SK-N-SH (cell line): ENCODE measurements around the gene TECPR2. TPM values are rescaled to one million over a fixed set of nuclear protein-coding genes. Genes with fewer than 3 reads are reported as not detected.
A peak's percentile ranks its signal among the peaks of the same experiment; 100 is the strongest.

ENCODE experiments used
- CTCF ChIA-PET: fragments of 300-600, 350-600 bp; formaldehyde crosslinking; extraction: SDS; loops from one replicate; lab custom pipeline; 2021; lab: Yijun Ruan, JAX
- POLR2A ChIA-PET: fragments of 350-600 bp; sonication (Branson Sonifier 250); formaldehyde crosslinking; extraction: SDS; loops from one replicate; lab custom pipeline; 2020; ENCODE audit warnings: antibody characterized with exemption, inconsistent platforms; lab: Yijun Ruan, JAX
- DNase-seq: peaks from one replicate; pipeline ENCODE4 v3.0.0; 2012
- H2AFZ ChIP-seq: fragments of 200-600 bp; sonication (generic); 2 replicates; pipeline ENCODE4 v1.8.1; 2016; ENCODE audit warnings: antibody characterized with exemption, mild to moderate bottlenecking, low read depth
- H3F3A ChIP-seq: fragments of 200-600 bp; sonication (generic); replicated peaks from 2 replicates; pipeline ENCODE3; 2016; ENCODE audit warnings: antibody characterized with exemption, mild to moderate bottlenecking; ENCODE audit not compliant: insufficient read depth
- H3K27ac ChIP-seq, 2 experiments: fragments of 200-500 bp in 1 of 2; fragments of 200-600 bp in 1 of 2; sonication (Bioruptor generic) in 1 of 2; sonication (generic), shearing (Covaris generic) in 1 of 2; 2 replicates each; pipeline versions ENCODE4 v1.5.1 to v1.6.1; 2014 to 2016; ENCODE audit warnings: low read depth in 2 of 2, inconsistent platforms in 1 of 2, low read length in 1 of 2, mild to moderate bottlenecking in 1 of 2, mixed read lengths in 1 of 2
- H3K27me3 ChIP-seq: fragments of 200-600 bp; sonication (generic), shearing (Covaris generic); 2 replicates; pipeline ENCODE4 v1.6.1; 2016; ENCODE audit warnings: mixed run types; ENCODE audit not compliant: insufficient read depth
- H3K36me3 ChIP-seq, 2 experiments: fragments of 200-500 bp in 1 of 2; fragments of 200-600 bp in 1 of 2; sonication (Bioruptor generic) in 1 of 2; sonication (generic) in 1 of 2; replicated peaks in 1 of 2; 2 replicates each; pipeline versions ENCODE3 to v1.5.1; 2014 to 2016; ENCODE audit warnings: low read length in 1 of 2, mild to moderate bottlenecking in 1 of 2; ENCODE audit not compliant: insufficient read depth in 2 of 2, control insufficient read depth in 1 of 2
- H3K4me1 ChIP-seq, 2 experiments: fragments of 200-500 bp in 1 of 2; fragments of 200-600 bp in 1 of 2; sonication (Bioruptor generic) in 1 of 2; sonication (generic), shearing (Covaris generic) in 1 of 2; 2 replicates each; pipeline versions ENCODE4 v1.5.1 to v1.6.1; 2014 to 2016; ENCODE audit warnings: low read depth in 1 of 2, low read length in 1 of 2, mixed run types in 1 of 2; ENCODE audit not compliant: insufficient read depth in 2 of 2, control insufficient read depth in 1 of 2
- H3K4me2 ChIP-seq: fragments of 200-600 bp; sonication (generic), shearing (Covaris generic); 2 replicates; pipeline ENCODE4 v1.6.1; 2017; ENCODE audit warnings: mixed run types
- H3K4me3 ChIP-seq, 2 experiments: fragments of 200-500 bp in 1 of 2; fragments of 200-600 bp in 1 of 2; sonication (Bioruptor generic) in 1 of 2; sonication (generic), shearing (Covaris generic) in 1 of 2; 2 replicates each; pipeline versions ENCODE4 v1.5.1 to v1.8.1; 2014 to 2016; ENCODE audit warnings: low read depth in 2 of 2, inconsistent platforms in 1 of 2, low read length in 1 of 2, mild to moderate bottlenecking in 1 of 2, mixed read lengths in 1 of 2, moderate library complexity in 1 of 2
- H3K79me2 ChIP-seq: fragments of 200-600 bp; sonication (generic); 2 replicates; pipeline ENCODE4 v1.8.1; 2017; ENCODE audit warnings: mild to moderate bottlenecking; ENCODE audit not compliant: insufficient read depth
- H3K9ac ChIP-seq: fragments of 200-600 bp; sonication (generic); 2 replicates; pipeline ENCODE4 v1.6.1; 2017; ENCODE audit warnings: mixed run types
- H3K9me2 ChIP-seq: fragments of 200-600 bp; sonication (generic); 2 replicates; pipeline ENCODE4 v1.6.1; 2017; ENCODE audit warnings: mixed run types
- H3K9me3 ChIP-seq: fragments of 200-600 bp; sonication (generic); 2 replicates; pipeline ENCODE4 v1.6.1; 2017; ENCODE audit warnings: mixed run types, mild to moderate bottlenecking, moderate library complexity
- H4K20me1 ChIP-seq: fragments of 200-600 bp; sonication (generic); 2 replicates; pipeline ENCODE4 v1.6.1; 2017; ENCODE audit warnings: mild to moderate bottlenecking, mixed run types; ENCODE audit not compliant: insufficient read depth
- CTCF ChIP-seq: fragments of 200-600 bp; sonication (generic); IDR thresholded peaks from 2 replicates; pipeline ENCODE4 v1.6.1; 2017; ENCODE audit warnings: antibody characterized with exemption, mild to moderate bottlenecking, moderate library complexity
- ELF1 ChIP-seq: IDR thresholded peaks from 2 replicates; pipeline ENCODE4 v1.4.0; 2012
- EZH2phosphoT487 ChIP-seq: fragments of 200-600 bp; sonication (generic); IDR thresholded peaks from 2 replicates; pipeline ENCODE4 v1.6.1; 2017; ENCODE audit warnings: low read depth, mixed run types, mild to moderate bottlenecking, antibody characterized with exemption, moderate library complexity, borderline replicate concordance
- FOSL2 ChIP-seq: IDR thresholded peaks from 2 replicates; pipeline ENCODE4 v1.4.0; 2012; ENCODE audit warnings: low read depth, mild to moderate bottlenecking, moderate library complexity, borderline replicate concordance
- FOXJ3 ChIP-seq: sonication (generic); formaldehyde crosslinking; IDR thresholded peaks from 2 replicates; pipeline ENCODE4 v1.5.1; 2020; ENCODE audit warnings: mild to moderate bottlenecking, missing genetic modification reagents
- FOXM1 ChIP-seq: IDR thresholded peaks from 2 replicates; pipeline ENCODE4 v1.4.0; 2012; ENCODE audit warnings: low read depth, mild to moderate bottlenecking
- GATA2 ChIP-seq: sonication (generic); formaldehyde crosslinking; IDR thresholded peaks from 2 replicates; pipeline ENCODE4 v1.5.0; 2020; ENCODE audit warnings: mild to moderate bottlenecking, missing genetic modification reagents
- IRF3 ChIP-seq: fragments of 150-350 bp; IDR thresholded peaks from 2 replicates; pipeline ENCODE4 v1.6.1; 2016; ENCODE audit warnings: mild to moderate bottlenecking, low read depth, low read length
- JUND ChIP-seq: IDR thresholded peaks from 2 replicates; pipeline ENCODE4 v1.4.0; 2012
- MEF2A ChIP-seq: IDR thresholded peaks from 2 replicates; pipeline ENCODE4 v1.4.0; 2012; ENCODE audit warnings: low read depth, borderline replicate concordance
- PBX3 ChIP-seq: IDR thresholded peaks from 2 replicates; pipeline ENCODE4; 2012
- POLR2AphosphoS5 ChIP-seq: IDR thresholded peaks from 2 replicates; pipeline ENCODE4 v1.6.1; 2012; ENCODE audit warnings: low read depth, low read length
- RAD21 ChIP-seq: IDR thresholded peaks from 2 replicates; pipeline ENCODE4 v1.6.1; 2012; ENCODE audit warnings: mild to moderate bottlenecking, low read length
- RXRA ChIP-seq: IDR thresholded peaks from 2 replicates; pipeline ENCODE4 v1.4.0; 2012; ENCODE audit warnings: low read depth, mild to moderate bottlenecking, borderline replicate concordance
- SIN3A ChIP-seq: IDR thresholded peaks from 2 replicates; pipeline ENCODE4 v1.6.1; 2012; ENCODE audit warnings: low read depth, mild to moderate bottlenecking, low read length, moderate library complexity, borderline replicate concordance
- TAF1 ChIP-seq: IDR thresholded peaks from 2 replicates; pipeline ENCODE4 v1.6.1; 2012; ENCODE audit warnings: low read depth, mild to moderate bottlenecking, low read length, moderate library complexity, borderline replicate concordance
- TEAD4 ChIP-seq: IDR thresholded peaks from 2 replicates; pipeline ENCODE4 v1.4.0; 2012; ENCODE audit warnings: mild to moderate bottlenecking, borderline replicate concordance; ENCODE audit not compliant: insufficient read depth
- USF1 ChIP-seq: IDR thresholded peaks from 2 replicates; pipeline ENCODE4 v1.4.0; 2012; ENCODE audit warnings: low read depth, borderline replicate concordance
- USF2 ChIP-seq: fragments of 150-350 bp; IDR thresholded peaks from 2 replicates; pipeline ENCODE4 v1.6.1; 2017; ENCODE audit warnings: antibody characterized with exemption, low read length, low read depth, borderline replicate concordance
- WGBS: methylation state at CpG from one replicate; pipeline ENCODE4 v1.1.6; 2017; ENCODE audit warnings: low lambda C conversion rate; 5-methylcytosine and 5-hydroxymethylcytosine counted together
- polyA plus RNA-seq, 3 experiments: library from polyadenylated mRNA; depleted of rRNA; stranded (reverse); fragments of >200 nt; gene quantifications; 2 replicates each; pipeline ENCODE4 v1.2.3, GENCODE V29; 2012

The TECPR2 gene
- polyA plus RNA-seq, 1 of the 3 experiments (the other 2 are of a cell fraction) = 6.9 TPM

- H3F3A ChIP-seq = no peaks in the 10 kb centered on the region
- H3K79me2 ChIP-seq = no peaks in the 10 kb centered on the region
- no peak overlapping the region for H2AFZ ChIP-seq
- WGBS = 88% methylated on average over 25 of the region's 29 CpGs
- H3K27ac ChIP-seq = no peak overlapping the region
- H3K4me3 ChIP-seq = no peak overlapping the region
- H3K9ac ChIP-seq = no peak overlapping the region
- POLR2A ChIA-PET = no interaction called here
- no peak for TF ChIP-seq EZH2phosphoT487
- no peak for TF ChIP-seq POLR2AphosphoS5
- no peak for TF ChIP-seq FOXJ3 (CRISPR knock-in tag)
- no peak for TF ChIP-seq RXRA
- TF ChIP-seq IRF3 = no peak
- TF ChIP-seq, all 33 proteins: peak for 0
- Histone ChIP-seq H3K36me3 (no peaks in the 10 kb centered on the region), H3K4me1 (peaks cover 0 to 8% of the 10 kb centered on the region in 2 experiments; a peak in 2 of 4 replicates), H3K27me3 (no peaks in the 10 kb centered on the region), H3K9me3 (no peaks in the 10 kb centered on the region), H4K20me1 (no peaks in the 10 kb centered on the region), H3K4me2 (no peak overlapping the region), H3K9me2 (no peaks in the 10 kb centered on the region)
- CTCF ChIA-PET = no interaction called here
- peak; percentile 19 for DNase-seq
Observed at GRCh38 chr14:102545461-102546265, 182.9 kb downstream of the TECPR2 start.

- Histone ChIP-seq H3K9ac (no peak overlapping the region), H3K9me2 (no peaks in the 10 kb centered on the region), H3K4me2 (no peak overlapping the region), H3K4me3 (no peak overlapping the region), H3K27me3 (no peaks in the 10 kb centered on the region), H3K9me3 (no peaks in the 10 kb centered on the region), H3K79me2 (no peaks in the 10 kb centered on the region), H3K36me3 (no peaks in the 10 kb centered on the region), H3F3A (no peaks in the 10 kb centered on the region), H2AFZ (no peak overlapping the region), H4K20me1 (no peaks in the 10 kb centered on the region), H3K27ac (no peak overlapping the region), H3K4me1 (peaks cover 0 to 8% of the 10 kb centered on the region in 2 experiments; a peak in 2 of 4 replicates)
- TF ChIP-seq RAD21 = no peak
- TF ChIP-seq MEF2A = no peak
- TF ChIP-seq PBX3 = no peak
- TF ChIP-seq TEAD4 = no peak
- no peak for TF ChIP-seq GATA2 (CRISPR knock-in tag)
- no peak for TF ChIP-seq JUND
- no peak for TF ChIP-seq FOXM1
- no peak for TF ChIP-seq USF1
- no peak for TF ChIP-seq EZH2phosphoT487
- TF ChIP-seq CTCF = no peak
- TF ChIP-seq TAF1 = no peak
- TF ChIP-seq FOSL2 = no peak
- no peak for TF ChIP-seq ELF1
- no peak for TF ChIP-seq SIN3A
- TF ChIP-seq USF2 = no peak
- DNase-seq = no peak
- ChIA-PET CTCF (no interaction called here), POLR2A (no interaction called here)
- 57% methylated on average over 3 of the region's 3 CpGs for WGBS
Observed at GRCh38 chr14:102548616-102549240, 186.0 kb downstream of the TECPR2 start.
